HG03045 (cell line): ENCODE results near the gene FGGY.
"Not testable (repeated sequence)": the region's sequence is repeated elsewhere in the genome, so short reads cannot be mapped to it uniquely, and the experiment has no call there.

Experiments used
- ATAC-seq: cut with Tn5 transposase; IDR thresholded peaks from one replicate; pipeline ENCODE4 v1.9.1; 2021; ENCODE audit warnings: mild to moderate bottlenecking, moderate library complexity; ENCODE audit not compliant: unreplicated experiment

Gene FGGY

GRCh38 chr1:59346429-59346828, 49.5 kb downstream of the FGGY start:
- ATAC-seq: no peak

DNA sequence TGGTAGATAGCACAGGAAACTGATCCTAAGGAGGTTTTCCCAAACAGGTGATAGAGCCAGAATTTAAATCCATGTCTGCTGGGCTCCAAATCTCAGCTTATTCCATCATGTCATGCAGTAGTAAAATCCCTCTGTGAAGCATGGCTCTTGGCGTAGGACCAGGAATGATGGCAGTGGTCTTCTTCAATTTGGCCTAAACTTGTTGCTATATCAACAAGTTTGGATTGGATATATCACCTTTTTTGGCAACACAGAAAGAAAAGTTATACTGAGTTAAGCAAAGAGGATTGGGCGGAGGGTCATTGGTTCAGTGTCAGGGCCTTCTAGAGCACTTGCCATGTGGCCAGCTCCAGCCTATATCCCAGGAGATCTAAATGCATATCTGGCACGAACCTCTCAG, 52.2 kb downstream of the FGGY start:
- ATAC-seq: no peak

- ATAC-seq: no peak
Measured at GRCh38 chr1:59350521-59350920, 53.6 kb downstream of the FGGY start.

GRCh38 chr1:59352065-59352464, 55.2 kb downstream of the FGGY start:
- ATAC-seq: no peak

GRCh38 chr1:59353453-59353852, 56.6 kb downstream of the FGGY start:
- no peak for ATAC-seq

GRCh38 chr1:59354239-59354638, 57.3 kb downstream of the FGGY start:
- not testable (repeated sequence) for ATAC-seq

DNA sequence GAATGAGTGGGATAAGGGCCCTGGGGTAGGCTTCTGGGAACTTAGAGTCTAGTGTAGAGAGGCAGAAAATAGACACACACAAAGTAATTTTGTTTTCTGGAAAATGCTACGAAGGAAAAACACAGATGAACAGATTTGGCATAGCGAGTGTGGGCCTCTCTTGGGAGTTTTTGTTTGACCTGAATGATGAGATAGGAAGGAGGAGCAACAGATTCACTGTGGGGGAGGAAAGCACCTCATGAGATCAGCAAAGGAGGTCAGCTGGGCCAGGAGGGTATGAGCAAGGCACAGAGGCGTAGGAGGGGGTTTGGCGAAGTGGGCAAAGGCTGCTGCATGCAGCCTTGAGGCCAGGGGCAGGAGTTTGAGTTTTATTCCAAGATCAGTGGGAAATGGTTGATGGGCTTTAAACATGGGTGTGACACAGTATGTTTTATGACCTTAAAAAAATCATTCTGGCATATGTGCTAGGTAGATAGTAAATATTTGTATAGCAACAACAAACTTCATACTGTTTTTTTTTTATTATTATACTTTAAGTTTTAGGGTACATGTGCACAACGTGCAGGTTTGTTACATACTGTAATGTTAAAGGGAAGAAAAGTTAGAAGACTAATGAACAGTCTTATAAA, 57.9 kb downstream of the FGGY start:
- ATAC-seq: peak; percentile 76

GRCh38 chr1:59355361-59355760, 58.5 kb downstream of the FGGY start:
- ATAC-seq: peak; percentile 56

DNA sequence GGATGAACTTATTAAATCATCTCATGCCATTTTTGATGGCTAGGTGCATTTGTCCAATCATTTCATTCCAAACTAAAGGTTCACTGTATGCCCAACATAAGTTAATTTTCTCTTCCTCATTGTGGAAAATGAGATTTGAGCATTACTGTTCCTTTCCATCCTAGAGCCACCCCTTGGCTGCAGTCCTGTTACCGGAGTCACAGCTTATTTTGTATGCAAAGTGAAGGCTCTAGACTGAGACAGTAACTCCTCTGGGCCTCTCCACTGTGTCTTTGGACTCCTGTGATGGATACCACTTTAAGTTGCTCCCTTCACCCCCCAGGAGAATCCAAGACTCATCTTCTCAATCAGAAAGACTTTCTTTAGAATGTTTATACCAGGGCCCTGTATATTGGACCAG, 59.7 kb downstream of the FGGY start:
- ATAC-seq: no peak

DNA sequence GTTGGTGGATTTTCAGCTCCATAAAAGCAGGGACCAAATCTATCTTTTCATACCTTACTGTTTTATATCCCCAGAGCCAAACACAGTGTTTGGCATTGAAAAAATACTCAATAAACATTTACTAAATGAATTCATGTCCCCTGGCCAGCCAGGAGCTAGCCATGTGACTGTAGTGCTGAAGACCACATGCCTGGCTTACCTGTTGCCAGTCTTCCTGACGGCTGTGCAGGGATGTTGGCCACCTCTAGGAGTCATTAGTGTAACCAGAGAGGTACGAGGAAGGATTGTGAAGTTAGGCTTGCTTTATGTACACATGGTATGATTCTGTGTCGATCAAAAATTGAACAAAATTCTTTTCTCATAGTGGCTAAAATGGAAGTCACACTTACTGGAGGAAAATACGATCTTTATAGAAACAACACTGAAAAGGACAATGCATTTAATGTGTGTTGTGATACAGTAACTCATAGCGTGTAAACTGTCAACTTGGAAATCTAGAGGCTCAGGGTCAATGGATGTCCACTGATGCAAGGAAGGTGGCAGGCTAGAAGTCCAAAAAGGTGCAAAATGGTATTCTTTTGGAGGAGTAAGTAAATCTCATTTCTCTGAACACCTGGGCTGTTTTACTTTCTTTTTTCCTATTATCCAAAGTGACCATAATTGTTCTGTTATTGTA, 60.9 kb downstream of the FGGY start:
- no peak for ATAC-seq

DNA sequence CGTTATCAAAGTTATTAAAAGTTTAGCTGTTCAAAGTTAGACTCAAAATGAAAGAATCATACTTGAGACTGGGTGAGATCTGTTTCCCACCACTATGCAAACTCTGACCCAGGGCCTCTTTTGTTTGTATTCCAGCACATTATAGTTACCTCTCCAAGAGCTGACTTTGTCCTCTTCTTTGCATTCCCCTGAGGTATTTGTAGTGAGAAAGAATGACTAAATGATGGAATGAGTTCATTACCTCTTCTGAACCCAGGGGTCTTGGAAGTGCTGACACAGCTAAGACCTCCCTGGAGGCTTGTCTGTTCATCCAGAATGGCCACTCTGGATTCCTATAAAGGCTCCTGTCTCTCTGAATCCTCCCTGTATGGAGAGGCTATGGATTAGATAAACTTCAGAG, 62.4 kb downstream of the FGGY start:
- no peak for ATAC-seq

DNA sequence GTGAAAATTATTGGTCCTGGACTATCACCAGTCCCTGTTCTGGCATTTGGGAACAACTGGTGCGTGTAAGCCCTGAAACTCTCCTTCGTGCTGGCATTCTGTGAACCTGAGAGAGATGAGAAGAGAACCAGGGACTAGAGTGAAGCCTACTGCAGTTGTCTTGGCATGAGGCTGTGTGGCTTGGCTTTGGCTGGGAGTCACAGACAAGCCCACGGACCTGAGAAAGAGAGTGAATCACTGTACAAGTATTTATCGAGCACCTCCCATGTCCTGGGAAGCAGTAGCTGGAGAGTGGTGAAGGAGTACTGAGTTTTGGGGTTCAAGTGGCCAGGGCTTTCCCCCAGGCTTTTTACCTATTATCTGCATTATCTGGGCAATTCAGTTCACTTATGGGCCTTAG, 63.3 kb downstream of the FGGY start:
- no peak for ATAC-seq

GRCh38 chr1:59360729-59361128, 63.8 kb downstream of the FGGY start:
- no peak for ATAC-seq

- ATAC-seq: no peak
Measured at GRCh38 chr1:59361766-59362165, 64.9 kb downstream of the FGGY start.

DNA sequence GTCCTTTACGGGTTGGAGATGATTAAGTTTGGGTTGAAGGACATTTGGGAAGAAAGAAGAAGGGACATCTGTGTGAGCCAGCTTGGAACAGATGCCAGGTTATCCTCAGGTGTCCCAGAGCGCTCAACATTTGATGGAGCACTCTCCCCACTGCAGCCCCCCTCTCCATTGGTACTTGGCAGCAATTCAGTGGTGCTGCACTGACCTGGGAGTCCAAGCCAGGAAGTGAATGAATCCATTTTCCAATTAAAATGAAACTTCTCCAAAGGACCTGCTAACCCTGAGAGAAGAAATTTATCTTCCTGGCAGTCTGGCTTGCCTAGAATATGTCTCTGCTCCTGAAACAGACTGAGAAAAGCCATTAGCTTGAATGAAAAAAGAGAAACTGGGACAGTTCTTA, 67.1 kb downstream of the FGGY start:
- no peak for ATAC-seq

- no peak for ATAC-seq
Measured at GRCh38 chr1:59366346-59366745, 69.5 kb downstream of the FGGY start.

GRCh38 chr1:59367301-59368007, 70.6 kb downstream of the FGGY start:
- no peak for ATAC-seq

DNA sequence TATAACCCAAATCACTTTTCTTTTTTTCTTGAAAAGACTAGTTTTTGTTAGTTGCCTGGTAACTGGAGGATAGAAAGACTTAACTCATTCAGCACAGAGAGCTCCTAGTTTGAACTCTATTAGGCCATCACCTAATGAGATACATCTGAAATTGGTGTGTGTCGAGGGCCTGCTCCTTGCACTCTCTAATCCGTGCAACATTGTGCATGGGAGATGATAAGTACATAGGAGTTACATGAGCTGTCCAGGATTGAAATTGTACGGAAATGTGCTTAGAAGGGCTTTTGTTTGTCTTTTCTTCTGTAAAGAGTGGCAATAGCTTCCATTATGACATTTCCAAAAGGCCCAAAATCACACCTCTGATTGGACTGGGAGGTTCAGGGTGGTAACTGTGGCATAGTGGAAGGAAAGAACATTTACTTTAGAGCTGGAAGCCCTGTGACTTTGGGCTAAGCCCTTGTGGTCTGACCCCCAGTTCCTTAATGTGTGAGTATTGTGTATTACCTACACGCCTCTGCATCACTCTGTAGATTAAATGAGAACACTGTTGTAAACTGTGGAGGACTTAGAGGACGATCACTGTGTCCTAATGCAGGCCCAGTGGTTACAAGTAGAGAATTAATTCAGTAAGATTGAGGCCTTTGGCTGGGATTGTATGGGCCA, 71.2 kb downstream of the FGGY start:
- ATAC-seq: no peak

- ATAC-seq: no peak
Measured at GRCh38 chr1:59375321-59376220, 78.7 kb downstream of the FGGY start.

DNA sequence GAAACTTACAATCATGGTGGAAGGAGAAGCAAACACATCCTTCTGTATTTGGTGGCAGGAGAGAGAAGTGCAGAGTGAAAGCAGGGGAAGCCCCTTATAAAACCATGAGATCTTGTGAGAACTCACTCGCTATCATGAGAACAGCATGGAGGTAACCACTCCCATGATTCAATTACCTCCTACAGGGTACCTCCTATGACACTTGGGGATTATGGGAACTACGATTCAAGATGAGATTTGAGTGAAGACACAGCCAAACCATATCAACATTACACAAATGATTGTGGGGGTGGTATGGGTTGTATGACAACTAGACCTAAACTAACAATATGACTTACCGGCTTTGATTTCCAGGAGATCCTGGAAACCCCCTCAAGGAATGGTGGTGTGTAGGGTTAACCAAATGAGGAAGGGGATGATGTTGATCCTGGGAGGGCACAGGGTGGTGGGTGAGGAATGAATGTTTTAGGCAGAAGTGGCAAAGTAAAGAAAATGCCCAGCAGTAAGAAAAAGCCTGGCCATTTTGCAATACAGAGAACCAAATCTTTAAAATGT, 80.5 kb downstream of the FGGY start:
- no peak for ATAC-seq
